GM18858 (cell line): Measurements from ENCODE around the gene RHBDF2.

Experiments used
- ATAC-seq: cut with Tn5 transposase; IDR thresholded peaks from one replicate; pipeline ENCODE4 v1.9.1; 2021; ENCODE audit not compliant: unreplicated experiment

Gene RHBDF2

GRCh38 chr17:76502341-76503211 lies 1.4 kb upstream of the RHBDF2 start:
- no peak for ATAC-seq

GRCh38 chr17:76501827-76502307 lies 644 bp upstream of the RHBDF2 start:
- ATAC-seq, result no peak

- ATAC-seq, result no peak
These were observed 541 bp downstream of the RHBDF2 start for GRCh38 chr17:76500747-76501017.

DNA sequence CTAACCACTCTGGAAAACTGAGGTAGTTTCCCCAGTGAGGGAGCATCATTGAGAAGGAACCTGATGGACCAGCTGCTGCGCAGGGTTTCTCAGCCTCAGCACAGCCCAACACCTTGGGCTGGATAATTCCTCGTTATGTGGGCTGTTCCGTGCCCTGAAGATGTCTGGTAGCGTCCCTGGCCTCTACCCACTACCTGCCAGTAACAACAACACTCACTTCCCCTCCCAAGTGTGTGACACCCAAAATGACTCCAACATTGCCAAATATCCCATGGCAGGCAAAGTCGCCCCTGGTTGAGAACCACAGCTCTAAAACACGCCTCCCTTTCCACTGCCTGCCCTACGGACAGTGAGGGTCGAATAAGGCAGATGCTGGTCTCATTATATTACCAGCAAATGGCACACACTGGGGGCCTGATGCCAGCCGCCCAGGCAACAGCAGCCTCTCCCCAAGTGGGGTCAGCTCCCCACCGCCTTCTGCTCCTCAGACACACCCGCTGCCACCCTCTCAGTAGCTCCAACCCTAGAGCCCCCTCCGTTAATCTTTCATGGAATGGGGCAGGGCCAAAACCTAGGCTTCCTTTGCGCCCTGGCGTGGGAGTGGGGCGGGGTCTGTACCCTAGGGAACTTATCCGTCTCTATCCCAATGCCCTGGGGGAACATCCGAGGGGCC lies 1.0 kb downstream of the RHBDF2 start:
- ATAC-seq, result no peak

- ATAC-seq, result no peak
These were observed 2.0 kb downstream of the RHBDF2 start for GRCh38 chr17:76499267-76499667.

GRCh38 chr17:76498876-76499251 lies 2.4 kb downstream of the RHBDF2 start:
- no peak for ATAC-seq

DNA sequence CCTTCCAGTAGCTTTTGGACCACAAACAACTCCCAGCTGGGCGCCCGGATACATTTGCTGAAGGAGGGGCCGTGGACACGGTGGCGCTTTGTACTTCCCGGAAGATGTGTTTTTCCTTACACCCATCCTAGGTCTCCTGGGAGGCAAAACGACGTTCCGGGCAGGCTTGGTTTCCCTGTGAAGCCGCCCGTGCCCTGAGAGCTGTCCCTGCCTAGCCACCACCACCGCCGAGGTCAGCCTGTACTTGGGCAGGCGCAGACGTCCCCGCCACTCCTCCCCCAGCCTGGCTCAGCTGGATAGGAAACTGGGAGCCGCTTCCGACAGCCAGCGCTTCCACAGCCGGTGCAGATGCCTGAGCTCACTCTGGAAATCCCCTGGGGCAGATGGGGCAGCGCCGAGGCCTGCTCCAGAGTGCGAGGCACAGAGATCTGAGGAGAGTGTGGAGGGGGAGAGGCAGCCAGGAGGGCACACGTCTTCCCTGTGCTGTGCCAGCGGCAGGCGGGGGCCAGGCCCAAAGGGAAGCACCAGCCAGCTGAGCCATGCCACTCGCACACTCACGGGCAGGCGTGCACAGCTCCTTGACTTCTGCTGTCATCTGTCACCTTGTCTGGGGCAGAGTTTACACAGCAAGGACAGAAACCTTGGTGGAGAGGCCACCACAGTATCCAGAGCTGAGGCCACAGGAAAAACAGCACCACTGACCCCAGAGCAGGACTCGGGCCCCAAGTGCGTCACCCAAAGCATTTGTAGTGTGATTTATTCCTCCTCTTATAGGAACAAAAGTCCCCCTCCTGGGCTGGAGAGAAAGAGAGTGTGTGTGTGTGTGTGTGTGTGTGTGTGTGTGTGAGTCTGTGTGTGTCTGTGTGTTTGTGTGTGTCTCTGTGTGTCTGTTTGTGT lies 3.0 kb downstream of the RHBDF2 start:
- no peak for ATAC-seq

DNA sequence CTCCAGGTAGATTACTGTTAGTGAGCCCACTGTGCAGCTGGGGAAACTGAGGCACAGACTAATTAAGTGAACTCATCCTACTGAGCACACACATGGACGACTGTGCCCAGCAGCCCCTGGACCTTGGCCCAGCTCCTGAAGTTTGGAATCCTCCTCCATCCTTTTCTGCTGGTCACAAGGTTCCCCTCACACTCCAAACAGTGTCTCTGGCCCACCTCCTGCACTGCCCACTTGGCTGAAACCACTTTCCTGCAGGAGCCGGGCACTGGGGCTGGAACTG lies 3.6 kb downstream of the RHBDF2 start:
- ATAC-seq, result no peak

GRCh38 chr17:76496464-76496863 lies 4.8 kb downstream of the RHBDF2 start:
- ATAC-seq, result no peak

DNA sequence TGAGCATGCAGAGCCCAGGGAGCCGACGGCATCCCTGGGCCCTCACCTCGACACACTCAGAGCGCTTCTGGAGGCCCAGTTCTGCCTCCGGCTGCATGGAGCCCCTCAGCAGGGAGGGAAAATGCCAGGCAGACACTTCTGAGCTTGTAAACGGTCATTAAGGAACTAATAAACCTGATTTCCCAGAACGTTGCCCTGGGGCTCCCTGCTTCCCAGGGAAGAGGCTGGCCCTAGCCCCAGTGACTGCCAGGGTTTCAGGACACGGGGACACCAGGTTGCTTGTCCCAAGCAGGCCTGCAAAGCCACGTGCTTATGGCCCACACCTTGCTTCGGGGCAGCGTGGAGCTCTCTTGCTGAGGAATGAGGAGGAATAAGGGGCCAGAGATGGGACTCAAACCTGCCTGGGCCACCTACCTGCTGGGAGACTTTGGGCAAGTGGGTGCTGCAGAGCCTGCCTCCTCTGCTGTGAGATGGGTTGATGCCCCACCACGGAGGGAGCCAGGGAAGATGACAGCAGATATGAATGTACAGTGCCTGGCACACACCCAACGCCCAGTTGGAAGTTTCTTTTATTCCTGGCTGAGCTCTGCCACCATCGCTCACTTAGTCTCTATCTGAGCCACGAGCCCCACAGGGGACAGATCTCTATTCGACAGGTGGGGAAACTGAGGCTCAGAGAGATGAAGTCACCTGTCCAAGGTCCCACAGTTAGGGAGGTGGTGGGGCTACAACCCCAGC lies 5.4 kb downstream of the RHBDF2 start:
- no peak for ATAC-seq

DNA sequence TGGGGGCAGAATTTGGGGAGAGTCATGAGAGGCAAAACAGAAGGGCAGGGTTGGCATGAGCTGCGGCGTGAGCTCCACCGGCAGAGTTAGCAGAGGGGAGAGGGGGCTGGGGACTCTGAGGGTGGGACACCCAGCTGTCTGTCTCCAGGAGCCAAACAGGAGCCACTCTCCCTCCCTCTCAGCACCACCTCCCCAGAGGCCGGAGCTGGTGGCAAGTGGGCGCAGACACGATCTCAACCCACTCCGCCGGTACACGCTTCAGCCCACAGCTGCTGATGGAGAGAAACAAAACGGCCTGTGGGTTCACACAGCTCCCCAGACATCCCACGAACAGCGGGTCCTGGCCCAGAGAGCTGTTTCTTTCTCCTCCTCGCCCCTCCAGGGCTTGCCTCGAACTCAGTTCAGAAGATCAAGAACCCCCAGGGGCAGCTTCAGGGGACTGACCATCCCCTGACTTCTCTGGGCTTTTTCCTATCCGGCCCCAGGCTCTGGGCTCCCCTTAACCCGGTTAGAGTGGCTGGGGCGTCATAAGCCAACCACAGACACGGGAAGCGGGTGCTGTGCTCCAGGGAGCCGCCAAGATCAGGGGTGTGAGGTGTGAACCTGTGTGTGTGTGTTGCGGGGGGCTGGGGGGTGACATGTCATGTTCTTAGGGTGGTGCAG lies 7.6 kb downstream of the RHBDF2 start:
- no peak for ATAC-seq

- ATAC-seq, result no peak
These were observed 8.2 kb downstream of the RHBDF2 start for GRCh38 chr17:76492989-76493501.

GRCh38 chr17:76492123-76492988 lies 8.9 kb downstream of the RHBDF2 start:
- no peak for ATAC-seq

GRCh38 chr17:76491271-76492122 lies 9.7 kb downstream of the RHBDF2 start:
- ATAC-seq, result no peak

- ATAC-seq, result no peak
These were observed 11.0 kb downstream of the RHBDF2 start for GRCh38 chr17:76490112-76490710.

GRCh38 chr17:76487451-76488192 lies 13.6 kb downstream of the RHBDF2 start:
- ATAC-seq, result no peak

DNA sequence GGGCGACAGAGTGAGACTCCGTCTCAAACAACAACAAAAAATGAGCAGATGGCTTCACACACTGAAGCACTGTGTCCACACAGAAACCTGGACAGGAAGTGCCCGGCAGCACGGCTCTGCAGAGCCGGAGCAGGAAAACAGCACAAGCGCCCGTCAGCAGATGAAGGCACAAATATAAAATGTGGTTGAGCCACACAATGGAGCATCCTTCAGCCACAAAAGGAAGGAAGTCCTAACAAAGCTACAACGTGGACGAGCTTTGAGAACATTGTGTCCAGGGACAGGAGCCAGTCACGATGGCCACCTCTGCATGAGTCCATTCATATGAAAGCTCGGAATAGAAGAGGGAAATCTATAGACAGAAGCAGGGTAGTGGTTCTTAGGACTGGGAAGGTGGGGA lies 15.7 kb downstream of the RHBDF2 start:
- ATAC-seq, result no peak
